GM19025 (cell line): Measurements from ENCODE around the gene C11orf21.

ENCODE experiments used
- ATAC-seq: cut with Tn5 transposase; IDR thresholded peaks from one replicate; pipeline ENCODE4 v1.9.1; 2021; ENCODE audit warnings: mild to moderate bottlenecking, low read depth, moderate library complexity; ENCODE audit not compliant: unreplicated experiment

The C11orf21 gene

DNA sequence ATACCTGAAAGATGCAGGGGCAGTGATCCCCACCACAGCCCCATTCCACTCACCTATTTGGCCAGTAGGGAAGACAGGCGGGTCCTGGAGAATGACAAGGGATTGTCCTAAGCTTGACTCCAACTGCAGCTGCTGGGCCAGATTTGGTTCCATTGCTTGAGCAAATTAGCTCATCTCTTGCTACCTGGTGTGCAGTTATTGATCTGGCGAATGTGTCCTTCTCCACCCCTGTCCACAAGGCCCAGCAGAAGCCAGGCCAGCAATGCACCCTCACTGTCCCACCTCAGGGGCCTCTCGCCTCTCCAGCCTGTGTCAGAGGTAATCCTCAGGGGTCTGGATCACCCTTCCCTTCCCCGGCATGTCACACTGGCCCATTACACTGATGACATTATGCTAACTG lies 23.4 kb upstream of the C11orf21 start:
- no peak for ATAC-seq

- no peak for ATAC-seq
Measured at GRCh38 chr11:2321311-2321683, 19.6 kb upstream of the C11orf21 start.

DNA sequence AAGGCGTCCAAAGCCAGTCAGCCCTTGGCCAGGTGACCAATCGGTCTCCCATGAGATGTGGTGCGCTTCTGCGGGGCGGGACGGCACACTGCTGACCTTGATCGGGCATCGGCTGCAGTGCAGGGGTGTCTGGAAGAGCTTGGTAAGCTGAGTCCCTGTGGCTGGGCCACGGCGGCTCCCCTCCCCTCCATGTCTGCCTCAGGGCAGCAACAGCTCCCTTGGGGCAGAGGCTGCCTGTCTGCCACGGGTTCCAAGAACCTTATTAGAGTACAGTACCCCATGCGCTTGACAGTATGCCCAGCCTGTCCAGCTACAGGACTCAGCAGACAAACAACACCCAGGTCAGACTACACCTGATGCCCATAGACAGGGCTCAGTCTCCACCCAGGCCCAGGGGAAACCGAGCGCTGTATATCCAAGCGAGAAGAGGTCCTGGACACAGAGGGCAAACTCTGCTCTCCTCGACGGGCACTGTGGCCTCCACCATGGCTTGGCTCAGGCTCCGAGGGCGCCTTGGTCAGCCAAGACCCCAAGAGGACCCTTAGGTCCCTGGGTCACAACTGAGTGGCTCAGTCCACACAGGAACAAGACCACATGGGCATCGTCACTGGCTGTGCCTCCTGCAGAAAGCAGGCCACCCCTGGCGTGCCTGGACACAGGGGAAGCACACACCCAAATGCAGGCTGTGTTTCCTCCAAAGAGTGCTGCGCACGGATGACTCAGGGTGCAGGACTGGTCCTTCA lies 19.0 kb upstream of the C11orf21 start:
- ATAC-seq: no peak

- no peak for ATAC-seq
Measured at GRCh38 chr11:2319791-2320472, 18.2 kb upstream of the C11orf21 start.

- ATAC-seq: no peak
Measured at GRCh38 chr11:2318707-2319106, 17.0 kb upstream of the C11orf21 start.

DNA sequence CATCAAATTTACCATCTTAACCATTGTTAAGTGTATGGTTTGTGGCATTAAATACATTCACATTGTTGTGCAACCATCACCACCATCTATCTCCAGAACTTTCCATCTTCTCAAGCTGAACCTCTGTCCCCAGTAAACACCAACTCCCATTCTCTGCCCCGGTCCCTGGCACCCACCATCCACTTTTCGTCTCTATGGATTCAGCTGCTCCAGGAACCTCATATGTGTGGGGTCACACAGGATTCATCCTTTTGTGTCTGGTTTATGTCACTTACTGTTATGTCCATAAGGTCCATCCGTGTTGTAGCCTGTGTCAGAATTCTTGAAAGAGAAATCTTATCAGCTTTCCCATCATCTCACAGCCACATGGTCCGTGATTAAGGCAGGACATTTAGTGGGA lies 16.4 kb upstream of the C11orf21 start:
- no peak for ATAC-seq

DNA sequence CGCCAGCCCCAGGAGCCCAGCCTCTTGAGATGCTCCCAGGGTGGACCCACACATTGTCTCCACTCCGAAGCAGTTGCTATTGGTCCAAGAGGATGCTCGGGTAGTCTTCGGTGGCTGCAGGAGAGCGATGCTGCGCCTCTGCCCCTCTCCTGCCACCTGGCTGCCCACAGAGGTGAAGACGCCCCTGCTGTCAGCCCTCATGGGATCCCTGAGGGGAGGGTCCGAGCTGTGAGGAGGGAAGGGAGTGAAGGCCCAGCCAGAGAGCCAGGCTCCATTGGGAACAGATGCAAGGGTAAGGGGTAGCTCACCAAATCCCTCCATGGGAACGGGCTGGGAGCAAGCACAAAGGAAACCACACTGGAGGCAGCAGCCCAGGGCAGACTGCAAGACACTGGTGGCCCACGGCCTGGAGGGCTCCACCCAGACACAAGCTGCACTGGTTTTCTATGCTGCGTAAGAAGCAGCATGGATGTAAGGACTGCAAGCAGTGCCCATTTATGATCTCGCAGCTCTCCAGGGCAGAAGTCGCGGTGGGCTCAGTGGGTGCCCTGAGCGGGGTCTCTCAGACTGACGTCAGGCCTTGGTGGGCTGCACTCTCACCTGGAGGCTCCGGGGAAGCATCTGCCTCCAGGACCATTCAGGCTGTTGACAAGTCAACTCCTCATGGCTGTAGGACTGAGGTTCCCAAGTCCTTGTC lies 15.8 kb upstream of the C11orf21 start:
- no peak for ATAC-seq

DNA sequence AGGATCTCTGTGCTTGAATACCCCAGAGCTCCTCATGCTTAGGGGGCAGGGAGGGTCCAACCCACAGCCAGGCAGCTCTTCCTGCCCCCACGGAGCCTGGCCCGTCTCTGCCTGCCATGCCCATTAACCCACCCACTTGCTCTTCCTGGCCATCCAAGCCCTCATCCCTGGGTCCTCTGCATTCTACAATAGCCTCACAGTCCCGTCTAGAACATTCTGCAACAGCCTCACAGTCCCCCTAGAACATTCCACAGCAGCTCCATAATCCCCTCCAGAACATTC lies 15.2 kb upstream of the C11orf21 start:
- ATAC-seq: no peak

DNA sequence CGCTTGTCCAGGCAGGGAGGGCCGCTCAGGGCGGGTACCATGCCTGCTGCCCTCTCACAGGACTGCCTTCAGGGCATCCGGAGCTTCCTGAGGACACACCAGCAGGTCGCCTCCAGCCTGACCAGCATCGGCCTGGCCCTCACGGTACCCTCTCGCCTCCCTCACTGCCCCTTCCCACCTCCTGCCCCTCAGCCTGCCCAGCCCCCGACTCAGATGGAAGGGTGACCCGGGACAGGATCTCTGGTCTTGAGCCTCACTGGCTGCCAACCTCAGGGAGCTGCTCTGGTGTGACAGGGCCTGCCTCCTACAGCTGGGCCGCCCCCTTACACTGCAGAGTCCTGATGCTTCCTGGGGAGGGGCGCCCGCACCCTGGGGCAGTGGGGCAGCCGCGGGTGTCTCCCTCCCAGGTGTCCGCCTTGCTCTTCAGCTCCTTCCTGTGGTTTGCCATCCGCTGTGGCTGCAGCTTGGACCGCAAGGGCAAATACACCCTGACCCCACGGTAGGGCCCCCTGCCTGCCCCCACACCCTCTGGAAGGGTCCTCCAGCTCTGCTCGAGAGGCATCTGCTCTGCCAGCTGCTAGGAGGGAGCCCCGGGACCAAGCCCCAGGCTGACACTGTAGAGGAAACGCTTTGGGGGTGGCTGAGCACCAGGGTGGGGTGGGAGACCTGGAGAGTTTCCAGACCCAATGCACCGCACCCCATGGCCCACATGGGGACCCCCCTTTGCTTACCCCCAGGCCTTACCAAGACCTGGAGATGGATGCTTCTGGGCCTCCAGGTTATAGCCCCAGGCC lies 14.6 kb upstream of the C11orf21 start:
- no peak for ATAC-seq

- no peak for ATAC-seq
Measured at GRCh38 chr11:2315395-2316168, 13.9 kb upstream of the C11orf21 start.

- no peak for ATAC-seq
Measured at GRCh38 chr11:2314525-2315394, 13.0 kb upstream of the C11orf21 start.

DNA sequence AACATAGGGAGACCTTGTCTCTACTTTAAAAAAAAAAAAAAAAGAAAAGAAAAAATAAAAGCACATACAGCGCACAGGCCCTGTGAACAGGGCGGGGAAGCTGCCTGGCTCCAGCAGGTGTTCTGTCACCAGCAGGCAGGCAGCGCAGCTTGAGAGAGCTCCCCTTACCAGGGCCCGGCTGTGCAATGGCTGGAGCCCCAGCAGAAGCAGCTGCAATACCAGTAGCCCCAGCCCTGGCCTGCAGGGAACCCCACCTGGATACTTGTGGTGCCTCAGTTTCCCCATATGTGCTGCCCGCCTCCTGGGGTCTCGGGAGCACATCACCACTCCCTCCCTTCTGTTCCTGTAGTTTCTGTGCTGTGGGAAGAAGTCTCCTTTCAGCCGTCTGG lies 12.4 kb upstream of the C11orf21 start:
- no peak for ATAC-seq

GRCh38 chr11:2313051-2313951 lies 11.6 kb upstream of the C11orf21 start:
- ATAC-seq: no peak

DNA sequence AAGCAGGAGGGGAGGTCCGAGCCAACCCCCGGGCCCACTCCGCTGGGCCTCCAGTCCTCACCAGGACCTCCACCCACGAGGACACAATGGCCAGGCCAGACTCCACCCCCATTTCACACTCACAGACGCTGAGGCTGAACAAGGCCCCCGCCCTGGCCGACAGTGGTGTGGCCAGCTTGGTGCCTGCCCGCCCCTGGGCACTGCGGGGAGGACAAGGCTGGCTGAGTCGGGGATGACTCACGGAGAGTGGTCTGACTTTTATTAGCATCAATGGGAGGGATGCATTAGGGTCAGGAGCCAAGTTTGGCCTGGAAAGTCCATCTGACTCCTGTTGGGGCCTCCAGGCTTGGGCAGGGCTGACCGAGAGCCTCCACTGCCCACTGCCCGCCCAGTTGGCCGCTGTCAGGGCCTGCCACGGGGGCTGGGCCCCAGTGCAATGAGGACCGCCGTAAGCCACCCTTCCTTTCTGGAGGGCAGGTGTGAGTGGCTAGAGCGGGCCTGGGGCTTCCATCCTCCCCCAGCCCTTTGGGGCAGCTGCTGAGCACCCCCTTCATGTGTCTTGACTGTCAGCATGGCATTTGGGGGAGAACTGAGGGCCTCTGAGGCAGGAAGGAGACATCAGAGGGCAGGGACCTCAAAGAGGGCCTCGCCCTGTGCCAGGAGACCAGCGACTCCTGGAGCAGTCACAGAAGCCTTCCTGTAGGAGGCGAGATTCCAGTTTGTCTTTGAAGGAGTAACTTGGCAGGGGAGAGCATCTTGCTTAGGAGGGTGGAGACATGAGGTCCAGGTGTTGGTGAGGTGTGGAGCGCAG lies 10.7 kb upstream of the C11orf21 start:
- no peak for ATAC-seq

GRCh38 chr11:2311353-2312133 lies 9.8 kb upstream of the C11orf21 start:
- ATAC-seq: no peak

GRCh38 chr11:2310786-2311352 lies 9.2 kb upstream of the C11orf21 start:
- no peak for ATAC-seq
